Measurements from ENCODE around the gene HMGA1.

DNA sequence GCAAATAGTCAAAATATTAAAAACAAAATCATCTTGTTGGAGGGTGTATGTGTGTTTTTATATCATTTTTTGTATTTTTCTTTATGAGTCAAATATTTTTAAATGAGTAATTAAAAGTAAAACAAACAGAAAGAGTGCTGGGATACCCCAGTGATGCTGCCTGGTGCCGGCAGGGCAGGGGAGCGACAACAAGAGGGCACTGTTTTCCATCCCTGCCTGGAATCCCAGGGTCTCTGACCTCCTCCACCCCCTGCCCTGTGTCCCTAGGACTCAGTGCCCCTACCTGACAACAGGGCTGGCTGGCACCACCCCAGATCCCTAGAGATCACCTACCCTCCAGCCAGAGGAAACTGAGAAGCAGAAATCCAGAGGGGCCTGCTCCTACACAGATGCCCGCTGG is 41.9 kb upstream of the HMGA1 start:
- no peak for TF ChIP-seq EZH2 (IDR thresholded peaks at IDR 0.05)
- TF ChIP-seq POLR2AphosphoS5 (IDR thresholded peaks at IDR 0.05; ENCODE audit: borderline replicate concordance, low read depth, low read length), result no peak
